Measurements from ENCODE around the gene HSP90AB1. TPM values are rescaled to one million over a fixed set of nuclear protein-coding genes. Genes with fewer than 3 reads are reported as not detected.

Gene HSP90AB1
- total RNA-seq, 1 experiment from 2014 or later, result 1,986 TPM

- TF ChIP-seq CTCF (conservative IDR thresholded peaks at IDR 0.05), result no peak
- peaks cover 4 to 41% (median 26%) of the 10 kb centered on the region in 3 experiments for H3K36me3 Mint-ChIP-seq (ENCODE audit: insufficient read depth in 1 of 3, low read depth in 3 of 3)
- H3K9me3 Mint-ChIP-seq, result no peaks in the 10 kb centered on the region
- H3K4me1 ChIP-seq (ENCODE audit: insufficient read depth, low read length), result no peaks in the 10 kb centered on the region; the same call in 1 of the 2 replicates
- H3K79me1 ChIP-seq (ENCODE audit: insufficient read depth, low read depth, low read length, poor library complexity, severe bottlenecking), result no peaks in the 10 kb centered on the region
- WGBS (ENCODE audit: extremely low coverage, insufficient read length, low lambda C conversion rate), result no CpG with 5 or more reads among the region's 3 CpGs
- no peak overlapping the region for H3K4ac ChIP-seq (ENCODE audit: low read depth, low read length)
- H3K23me2 ChIP-seq (ENCODE audit: insufficient read length, low read depth, low read length, poor library complexity, severe bottlenecking), result peaks cover 7% of the 10 kb centered on the region
- peaks cover 11% of the 10 kb centered on the region for H3K27me3 Mint-ChIP-seq (ENCODE audit: low read depth)
- no peak overlapping the region for H4K5ac ChIP-seq (ENCODE audit: insufficient read length, low read depth, low read length)
- no peak overlapping the region for H3K27ac ChIP-seq (ENCODE audit: insufficient read length, low read depth, low read length)
- H4K20me1 ChIP-seq (ENCODE audit: control insufficient read depth, insufficient read depth, insufficient read length), result no peaks in the 10 kb centered on the region
- no peaks in the 10 kb centered on the region for H3K9me3 ChIP-seq (ENCODE audit: control insufficient read depth, low read depth, low read length)
- DNase-seq, result no peak
- H3K9ac ChIP-seq (ENCODE audit: extremely low read depth, insufficient read length, low read length), result no peak overlapping the region
- no peak overlapping the region for H2BK12ac ChIP-seq (ENCODE audit: insufficient read length, low read depth, low read length)
- no peak overlapping the region for H2AFZ ChIP-seq (ENCODE audit: low read length)
- no peak overlapping the region for H2BK5ac ChIP-seq (ENCODE audit: insufficient read length, low read length)
- no peaks in the 10 kb centered on the region for H3K79me2 ChIP-seq (ENCODE audit: insufficient read depth, low read length)
- no peak overlapping the region for H2BK120ac ChIP-seq (ENCODE audit: low read depth, low read length, poor library complexity, severe bottlenecking)
- no peak overlapping the region for H3K18ac ChIP-seq (ENCODE audit: insufficient read length, low read depth, low read length)
- no peak overlapping the region for H2BK20ac ChIP-seq (ENCODE audit: low read depth, low read length, poor library complexity, severe bottlenecking)
- no peak overlapping the region for H3K4me2 ChIP-seq (ENCODE audit: insufficient read depth, insufficient read length, low read length)
- no peak overlapping the region; a peak in 1 of 5 replicates for H3K4me3 Mint-ChIP-seq
- H4K8ac ChIP-seq (replicated peaks; ENCODE audit: insufficient read length, low read depth, low read length), result no peak overlapping the region
- no peak overlapping the region; a peak in 1 of 7 replicates for H3K27ac Mint-ChIP-seq
- H3K23ac ChIP-seq (ENCODE audit: insufficient read length, low read depth, low read length), result no peak overlapping the region
- no peak overlapping the region for H3K14ac ChIP-seq (ENCODE audit: insufficient read depth, low read length)
- no peak overlapping the region for H2BK15ac ChIP-seq (ENCODE audit: low read depth, low read length)
- H3K56ac ChIP-seq (ENCODE audit: insufficient read length, low read depth, low read length), result no peak overlapping the region
- H3T11ph ChIP-seq (ENCODE audit: low read length), result no peak overlapping the region
- H4K91ac ChIP-seq (ENCODE audit: insufficient read length, low read depth, low read length), result no peak overlapping the region
- H2AK5ac ChIP-seq (ENCODE audit: insufficient read length, low read length), result no peak overlapping the region
- peaks cover 43 to 47% of the 10 kb centered on the region in 2 experiments for H3K4me1 Mint-ChIP-seq
- no peaks in the 10 kb centered on the region for H3K27me3 ChIP-seq (ENCODE audit: insufficient read depth, low read length)
Measured at GRCh38 chr6:44258921-44259320, 12.0 kb downstream of the HSP90AB1 start.
